HG03354 (cell line): Measurements from ENCODE around the gene FOXL1.

ENCODE experiments used
- ATAC-seq: cut with Tn5 transposase; IDR thresholded peaks from one replicate; pipeline ENCODE4 v1.9.1; 2021; ENCODE audit warnings: mild to moderate bottlenecking; ENCODE audit not compliant: unreplicated experiment, poor library complexity, severe bottlenecking

Gene FOXL1

GRCh38 chr16:86546638-86547013 is 31.7 kb upstream of the FOXL1 start:
- ATAC-seq: no peak

GRCh38 chr16:86547286-86547685 is 31.1 kb upstream of the FOXL1 start:
- no peak for ATAC-seq

GRCh38 chr16:86549076-86549892 is 29.1 kb upstream of the FOXL1 start:
- ATAC-seq: no peak

GRCh38 chr16:86549893-86550190 is 28.5 kb upstream of the FOXL1 start:
- ATAC-seq: no peak

- ATAC-seq: no peak
Observed at GRCh38 chr16:86550281-86550680, 28.1 kb upstream of the FOXL1 start.

- no peak for ATAC-seq
Observed at GRCh38 chr16:86553356-86553755, 25.0 kb upstream of the FOXL1 start.

GRCh38 chr16:86554599-86554916 is 23.8 kb upstream of the FOXL1 start:
- peak; percentile 14 for ATAC-seq

GRCh38 chr16:86554917-86555703 is 23.2 kb upstream of the FOXL1 start, which contains the start of gene MTHFSD:
Gene MTHFSD (minus strand): TSS chr16:86555235. CDS start chr16:86555184, 51 bp downstream.
- peak; percentile 91 for ATAC-seq

- no peak for ATAC-seq
Observed at GRCh38 chr16:86555704-86556075, 22.7 kb upstream of the FOXL1 start.

- ATAC-seq: no peak
Observed at GRCh38 chr16:86556576-86556975, 21.8 kb upstream of the FOXL1 start.

- no peak for ATAC-seq
Observed at GRCh38 chr16:86557587-86557986, 20.8 kb upstream of the FOXL1 start.

- ATAC-seq: no peak
Observed at GRCh38 chr16:86558355-86559193, 19.8 kb upstream of the FOXL1 start.

GRCh38 chr16:86559802-86560305 is 18.5 kb upstream of the FOXL1 start:
- ATAC-seq: no peak

- no peak for ATAC-seq
Observed at GRCh38 chr16:86562356-86562755, 16.0 kb upstream of the FOXL1 start.

GRCh38 chr16:86563469-86564345 is 14.6 kb upstream of the FOXL1 start:
- ATAC-seq: peak; percentile 84

GRCh38 chr16:86565181-86565631 is 13.1 kb upstream of the FOXL1 start:
- no peak for ATAC-seq

GRCh38 chr16:86565644-86566511 is 12.5 kb upstream of the FOXL1 start:
- no peak for ATAC-seq

GRCh38 chr16:86566601-86566965 is 11.8 kb upstream of the FOXL1 start, which contains the start of gene FOXC2:
Gene FOXC2 (plus strand): TSS chr16:86566829. CDS start chr16:86567336, 507 bp downstream.
- no peak for ATAC-seq
